Liver (tissue), 9 donors: ENCODE measurements around the gene PCBP4. TPM values are rescaled to one million over a fixed set of nuclear protein-coding genes. Genes with fewer than 3 reads are reported as not detected.

Experiments used
- DNase-seq: peaks from one replicate; pipeline ENCODE4 v3.0.0-alpha.2; 2017; ENCODE audit warnings: low spot score
- H3K27ac ChIP-seq, 2 donors: one replicate each; pipeline ENCODE4 v1.7.0; 2013; ENCODE audit warnings: inconsistent platforms in 2 of 2, low read length in 2 of 2, control low read depth in 1 of 2, low read depth in 1 of 2, mild to moderate bottlenecking in 1 of 2
- H3K27me3 ChIP-seq, 4 donors: one replicate each; pipeline versions ENCODE4 v1.6.1 to v1.7.0; 2013; ENCODE audit warnings: low read length in 3 of 4, inconsistent platforms in 1 of 4, mild to moderate bottlenecking in 1 of 4, moderate library complexity in 1 of 4; ENCODE audit not compliant: control insufficient read depth in 4 of 4, insufficient read depth in 4 of 4
- H3K36me3 ChIP-seq, 4 donors: one replicate each; pipeline versions ENCODE4 v1.6.1 to v1.7.0; 2013; ENCODE audit warnings: low read length in 3 of 4, mild to moderate bottlenecking in 3 of 4, low read depth in 1 of 4, moderate library complexity in 1 of 4; ENCODE audit not compliant: control insufficient read depth in 4 of 4, insufficient read depth in 3 of 4
- H3K4me1 ChIP-seq, 4 donors: one replicate each; pipeline versions ENCODE4 v1.6.1 to v1.7.0; 2013; ENCODE audit warnings: low read length in 3 of 4, mild to moderate bottlenecking in 3 of 4, moderate library complexity in 1 of 4; ENCODE audit not compliant: control insufficient read depth in 4 of 4, insufficient read depth in 4 of 4
- H3K4me3 ChIP-seq, 3 donors: one replicate each; pipeline versions ENCODE4 v1.6.1 to v1.7.0; 2013; ENCODE audit warnings: low read length in 3 of 3, control low read depth in 1 of 3, low read depth in 1 of 3, mild to moderate bottlenecking in 1 of 3
- H3K9ac ChIP-seq, 2 donors: one replicate each; pipeline ENCODE4 v1.7.0; 2013; ENCODE audit warnings: low read length in 2 of 2, mild to moderate bottlenecking in 2 of 2, moderate library complexity in 2 of 2, control low read depth in 1 of 2, low read depth in 1 of 2
- H3K9me3 ChIP-seq, 4 donors: one replicate each; pipeline versions ENCODE4 v1.6.1 to v1.7.0; 2013; ENCODE audit warnings: low read length in 3 of 4; ENCODE audit not compliant: control insufficient read depth in 4 of 4
- EGR1 ChIP-seq, 2 donors: IDR thresholded peaks; 2 replicates each; pipeline ENCODE4 v1.6.1; 2016 to 2018; ENCODE audit warnings: antibody characterized with exemption in 2 of 2, low read depth in 2 of 2
- HNF4G ChIP-seq: IDR thresholded peaks from 2 replicates; pipeline ENCODE4 v1.6.1; 2016; ENCODE audit warnings: antibody characterized with exemption
- RAD21 ChIP-seq, 2 donors: IDR thresholded peaks; 2 replicates each; pipeline ENCODE4 v1.6.1; 2016; ENCODE audit warnings: antibody characterized with exemption in 2 of 2, mild to moderate bottlenecking in 2 of 2
- RXRA ChIP-seq, 2 donors: IDR thresholded peaks; 2 replicates each; pipeline ENCODE4 v1.6.1; 2017 to 2018; ENCODE audit warnings: antibody characterized with exemption in 2 of 2, mild to moderate bottlenecking in 1 of 2
- WGBS: extraction: QIAGEN DNeasy Blood & Tissue Kit; methylation state at CpG from one replicate; pipeline ENCODE4 v1.1.7; 2013; 5-methylcytosine and 5-hydroxymethylcytosine counted together
- polyA plus RNA-seq, 2 donors: library from polyadenylated mRNA; stranded (reverse) in 1 of 2; unstranded in 1 of 2; fragments of 200-250 nt in 1 of 2; fragments of >200 nt in 1 of 2; fragmentation: Nextera tagmentation in 1 of 2; extraction: Ambion mirVana in 1 of 2; gene quantifications; one replicate each; pipeline versions ENCODE4 v1.2.1 to v1.2.3, GENCODE V29; 2013 to 2015
- total RNA-seq, 2 donors: library from RNA; depleted of rRNA; stranded (reverse); fragments of >200 nt; gene quantifications; one replicate each; pipeline ENCODE4 v1.2.3, GENCODE V29; 2014
- TF ChIP-seq, protein P1 (sequence below): IDR thresholded peaks from 2 replicates; pipeline ENCODE4 v1.6.1; 2016; ENCODE audit warnings: antibody characterized with exemption
- TF ChIP-seq, protein P2 (sequence below): IDR thresholded peaks from 2 replicates; pipeline ENCODE4 v1.6.1; 2016; ENCODE audit warnings: antibody characterized with exemption
- TF ChIP-seq, protein P3 (sequence below): IDR thresholded peaks from 2 replicates; pipeline ENCODE4 v1.6.1; 2016; ENCODE audit warnings: antibody characterized with exemption, mild to moderate bottlenecking
- TF ChIP-seq, protein P4 (sequence below): fragments of 150-350 bp; IDR thresholded peaks from 2 replicates; pipeline ENCODE4 v1.5.1; 2017; ENCODE audit warnings: improper control_type of control experiment, low read depth, low read length; ENCODE audit not compliant: missing input control
- donor health status: healthy.
- donor health status: healthy.
- donor health status: healthy.
- donor health status: healthy.
- donor health status: healthy.

The PCBP4 gene
- total and polyA plus RNA-seq, 4 donors, result 2.7 to 7.9 (median 4.5) TPM

DNA sequence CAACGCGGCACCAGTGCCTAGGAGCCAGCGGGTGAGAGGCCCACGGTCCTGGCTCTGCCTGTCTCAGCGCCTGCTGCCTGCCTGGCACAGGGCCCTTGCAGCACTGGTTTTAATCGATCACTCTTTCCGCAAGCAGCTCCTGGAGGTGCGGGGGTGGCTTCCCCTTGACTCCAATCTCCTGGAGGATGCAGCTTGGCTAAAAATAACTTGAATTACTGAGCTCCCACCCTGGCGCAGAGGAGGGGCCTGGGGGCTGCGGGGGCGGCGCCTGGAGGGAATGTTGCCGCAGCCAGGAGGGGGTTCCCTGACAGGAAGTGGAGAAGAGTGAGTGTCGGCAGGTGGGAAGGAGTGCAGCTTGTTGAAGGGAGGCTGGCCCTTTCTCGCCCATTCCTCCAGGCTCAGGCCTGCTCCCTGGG, 38.3 kb upstream of the PCBP4 start:
- no peak overlapping the region for H3K4me3 ChIP-seq
- H3K9ac ChIP-seq, result no peak overlapping the region
- H3K27me3 ChIP-seq, result no peaks in the 10 kb centered on the region
- DNase-seq, result no peak
- no peak overlapping the region for H3K27ac ChIP-seq
- 21% methylated on average over 15 of the region's 15 CpGs for WGBS
- H3K36me3 ChIP-seq, result no peaks in the 10 kb centered on the region
- peaks cover 0 to 18% (median 1%) of the 10 kb centered on the region in 4 donors for H3K4me1 ChIP-seq
- no peaks in the 10 kb centered on the region for H3K9me3 ChIP-seq
- TF ChIP-seq EGR1 (IDR thresholded peaks at IDR 0.05; ENCODE audit: low read depth in 2 of 2) (peak; percentile 72 to 86), RAD21 (IDR thresholded peaks at IDR 0.05) (peak in 1 of 2 donors; percentile 56)
- TF ChIP-seq, protein P1, sequence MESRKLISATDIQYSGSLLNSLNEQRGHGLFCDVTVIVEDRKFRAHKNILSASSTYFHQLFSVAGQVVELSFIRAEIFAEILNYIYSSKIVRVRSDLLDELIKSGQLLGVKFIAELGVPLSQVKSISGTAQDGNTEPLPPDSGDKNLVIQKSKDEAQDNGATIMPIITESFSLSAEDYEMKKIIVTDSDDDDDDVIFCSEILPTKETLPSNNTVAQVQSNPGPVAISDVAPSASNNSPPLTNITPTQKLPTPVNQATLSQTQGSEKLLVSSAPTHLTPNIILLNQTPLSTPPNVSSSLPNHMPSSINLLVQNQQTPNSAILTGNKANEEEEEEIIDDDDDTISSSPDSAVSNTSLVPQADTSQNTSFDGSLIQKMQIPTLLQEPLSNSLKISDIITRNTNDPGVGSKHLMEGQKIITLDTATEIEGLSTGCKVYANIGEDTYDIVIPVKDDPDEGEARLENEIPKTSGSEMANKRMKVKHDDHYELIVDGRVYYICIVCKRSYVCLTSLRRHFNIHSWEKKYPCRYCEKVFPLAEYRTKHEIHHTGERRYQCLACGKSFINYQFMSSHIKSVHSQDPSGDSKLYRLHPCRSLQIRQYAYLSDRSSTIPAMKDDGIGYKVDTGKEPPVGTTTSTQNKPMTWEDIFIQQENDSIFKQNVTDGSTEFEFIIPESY, result no peak

DNA sequence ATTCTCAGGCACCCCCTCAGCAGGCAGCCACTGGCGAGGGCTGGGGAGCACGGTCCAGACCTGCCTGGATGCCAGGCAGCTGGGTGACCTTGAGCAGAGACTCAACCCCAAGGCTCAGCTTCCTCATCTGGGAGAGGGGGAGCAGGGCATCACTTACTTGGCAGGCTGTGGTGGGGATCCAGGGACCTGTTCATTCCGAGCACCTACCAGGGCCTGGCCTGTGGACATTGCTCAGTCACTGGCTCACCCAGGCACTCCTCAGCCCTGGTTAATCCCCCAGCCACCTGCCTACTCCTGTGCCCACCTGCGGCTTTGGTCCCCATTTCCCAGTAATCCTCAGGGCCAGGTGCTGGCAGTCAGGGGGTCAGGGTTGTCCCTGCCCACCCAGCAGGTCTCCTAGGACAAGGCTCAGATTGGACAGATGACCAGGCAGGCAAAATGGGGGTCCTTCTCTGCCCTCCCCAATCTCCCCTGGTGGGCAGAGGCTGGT, 37.7 kb upstream of the PCBP4 start:
- TF ChIP-seq HNF4G (no peak), RXRA (IDR thresholded peaks at IDR 0.05) (no peak)
- TF ChIP-seq, protein P2, sequence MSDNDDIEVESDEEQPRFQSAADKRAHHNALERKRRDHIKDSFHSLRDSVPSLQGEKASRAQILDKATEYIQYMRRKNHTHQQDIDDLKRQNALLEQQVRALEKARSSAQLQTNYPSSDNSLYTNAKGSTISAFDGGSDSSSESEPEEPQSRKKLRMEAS, result no peak
- TF ChIP-seq, protein P3, sequence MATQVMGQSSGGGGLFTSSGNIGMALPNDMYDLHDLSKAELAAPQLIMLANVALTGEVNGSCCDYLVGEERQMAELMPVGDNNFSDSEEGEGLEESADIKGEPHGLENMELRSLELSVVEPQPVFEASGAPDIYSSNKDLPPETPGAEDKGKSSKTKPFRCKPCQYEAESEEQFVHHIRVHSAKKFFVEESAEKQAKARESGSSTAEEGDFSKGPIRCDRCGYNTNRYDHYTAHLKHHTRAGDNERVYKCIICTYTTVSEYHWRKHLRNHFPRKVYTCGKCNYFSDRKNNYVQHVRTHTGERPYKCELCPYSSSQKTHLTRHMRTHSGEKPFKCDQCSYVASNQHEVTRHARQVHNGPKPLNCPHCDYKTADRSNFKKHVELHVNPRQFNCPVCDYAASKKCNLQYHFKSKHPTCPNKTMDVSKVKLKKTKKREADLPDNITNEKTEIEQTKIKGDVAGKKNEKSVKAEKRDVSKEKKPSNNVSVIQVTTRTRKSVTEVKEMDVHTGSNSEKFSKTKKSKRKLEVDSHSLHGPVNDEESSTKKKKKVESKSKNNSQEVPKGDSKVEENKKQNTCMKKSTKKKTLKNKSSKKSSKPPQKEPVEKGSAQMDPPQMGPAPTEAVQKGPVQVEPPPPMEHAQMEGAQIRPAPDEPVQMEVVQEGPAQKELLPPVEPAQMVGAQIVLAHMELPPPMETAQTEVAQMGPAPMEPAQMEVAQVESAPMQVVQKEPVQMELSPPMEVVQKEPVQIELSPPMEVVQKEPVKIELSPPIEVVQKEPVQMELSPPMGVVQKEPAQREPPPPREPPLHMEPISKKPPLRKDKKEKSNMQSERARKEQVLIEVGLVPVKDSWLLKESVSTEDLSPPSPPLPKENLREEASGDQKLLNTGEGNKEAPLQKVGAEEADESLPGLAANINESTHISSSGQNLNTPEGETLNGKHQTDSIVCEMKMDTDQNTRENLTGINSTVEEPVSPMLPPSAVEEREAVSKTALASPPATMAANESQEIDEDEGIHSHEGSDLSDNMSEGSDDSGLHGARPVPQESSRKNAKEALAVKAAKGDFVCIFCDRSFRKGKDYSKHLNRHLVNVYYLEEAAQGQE, result no peak
- Histone ChIP-seq H3K9ac (no peak overlapping the region), H3K4me3 (no peak overlapping the region), H3K27me3 (no peaks in the 10 kb centered on the region), H3K4me1 (peaks cover 0 to 18% (median 1%) of the 10 kb centered on the region in 4 donors), H3K36me3 (no peaks in the 10 kb centered on the region), H3K27ac (no peak overlapping the region), H3K9me3 (no peaks in the 10 kb centered on the region)
- DNase-seq, result no peak
- 85% methylated on average over 4 of the region's 4 CpGs for WGBS

DNA sequence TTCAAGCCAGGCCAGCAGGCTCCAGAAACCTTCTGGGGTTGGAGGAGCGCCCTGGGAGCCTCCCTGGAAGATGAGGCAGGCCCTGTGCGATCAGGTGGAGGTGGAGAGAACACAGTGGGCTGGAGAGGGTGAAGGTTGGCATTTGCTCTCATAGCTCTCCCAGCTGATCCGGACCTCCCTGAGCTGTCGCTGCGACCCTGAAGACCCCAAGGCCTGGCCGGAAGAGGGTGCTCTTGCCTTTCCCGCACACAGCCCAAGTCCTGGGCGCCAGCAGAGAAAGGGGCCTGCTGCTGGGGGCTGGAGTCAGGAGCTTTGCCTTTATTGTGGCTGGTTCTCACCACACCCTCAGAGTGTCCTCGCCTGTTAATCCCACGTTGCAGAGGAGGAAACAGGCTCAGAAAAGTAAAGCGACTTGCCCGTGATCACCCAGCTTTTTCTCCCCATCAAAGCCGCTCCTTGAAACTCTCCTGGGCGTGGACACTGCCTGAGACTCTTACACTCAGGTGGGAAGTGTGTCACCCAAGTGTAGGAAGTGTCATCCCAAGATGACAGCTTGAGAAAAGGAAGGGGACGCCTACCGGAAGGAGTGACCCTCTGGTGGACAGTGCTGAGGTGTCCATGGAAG, 37.0 kb upstream of the PCBP4 start:
- WGBS, result 69% methylated on average over 16 of the region's 16 CpGs
- DNase-seq, result no peak
- Histone ChIP-seq H3K36me3 (no peaks in the 10 kb centered on the region), H3K4me1 (peaks cover 0 to 18% (median 1%) of the 10 kb centered on the region in 4 donors), H3K9ac (no peak overlapping the region), H3K27me3 (no peaks in the 10 kb centered on the region), H3K4me3 (no peak overlapping the region), H3K27ac (no peak overlapping the region), H3K9me3 (no peaks in the 10 kb centered on the region)
- TF ChIP-seq HNF4G, result no peak
- TF ChIP-seq RAD21 (IDR thresholded peaks at IDR 0.05), result peak; percentile 65 to 77
- no peak for TF ChIP-seq RXRA (IDR thresholded peaks at IDR 0.05)
- TF ChIP-seq, protein P4, sequence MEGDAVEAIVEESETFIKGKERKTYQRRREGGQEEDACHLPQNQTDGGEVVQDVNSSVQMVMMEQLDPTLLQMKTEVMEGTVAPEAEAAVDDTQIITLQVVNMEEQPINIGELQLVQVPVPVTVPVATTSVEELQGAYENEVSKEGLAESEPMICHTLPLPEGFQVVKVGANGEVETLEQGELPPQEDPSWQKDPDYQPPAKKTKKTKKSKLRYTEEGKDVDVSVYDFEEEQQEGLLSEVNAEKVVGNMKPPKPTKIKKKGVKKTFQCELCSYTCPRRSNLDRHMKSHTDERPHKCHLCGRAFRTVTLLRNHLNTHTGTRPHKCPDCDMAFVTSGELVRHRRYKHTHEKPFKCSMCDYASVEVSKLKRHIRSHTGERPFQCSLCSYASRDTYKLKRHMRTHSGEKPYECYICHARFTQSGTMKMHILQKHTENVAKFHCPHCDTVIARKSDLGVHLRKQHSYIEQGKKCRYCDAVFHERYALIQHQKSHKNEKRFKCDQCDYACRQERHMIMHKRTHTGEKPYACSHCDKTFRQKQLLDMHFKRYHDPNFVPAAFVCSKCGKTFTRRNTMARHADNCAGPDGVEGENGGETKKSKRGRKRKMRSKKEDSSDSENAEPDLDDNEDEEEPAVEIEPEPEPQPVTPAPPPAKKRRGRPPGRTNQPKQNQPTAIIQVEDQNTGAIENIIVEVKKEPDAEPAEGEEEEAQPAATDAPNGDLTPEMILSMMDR, result peak; percentile 17
